GM21717 (cell line): ENCODE results near the gene WDR54.
A peak's percentile ranks its signal among the peaks of the same experiment; 100 is the strongest.
"Not testable (repeated sequence)": the region's sequence is repeated elsewhere in the genome, so short reads cannot be mapped to it uniquely, and the experiment has no call there.

Experiments used
- ATAC-seq: cut with Tn5 transposase; IDR thresholded peaks from one replicate; pipeline ENCODE4 v1.9.1; 2021; ENCODE audit warnings: mild to moderate bottlenecking, moderate library complexity; ENCODE audit not compliant: unreplicated experiment

WDR54 gene

GRCh38 chr2:74450570-74451190 is 29.1 kb downstream of the WDR54 start:
- ATAC-seq, result no peak

GRCh38 chr2:74454654-74455511 is 33.4 kb downstream of the WDR54 start, which contains the start of gene INO80B:
TSS of gene INO80B (plus strand) at chr2:74455087. CDS start at chr2:74455117, 30 bp downstream.
- peak; percentile 35 for ATAC-seq

- no peak for ATAC-seq
Measured at GRCh38 chr2:74457129-74457548, 35.6 kb downstream of the WDR54 start.

GRCh38 chr2:74457549-74458131 is 36.1 kb downstream of the WDR54 start:
- peak; percentile 33 for ATAC-seq

GRCh38 chr2:74458132-74458937 is 36.8 kb downstream of the WDR54 start, which contains the start of gene WBP1:
TSS of gene WBP1 (plus strand) at chr2:74458438. CDS start at chr2:74458603, 165 bp downstream.
- ATAC-seq, result peak; percentile 81

GRCh38 chr2:74458938-74459363 is 37.4 kb downstream of the WDR54 start:
- no peak for ATAC-seq

- ATAC-seq, result not testable (repeated sequence)
Measured at GRCh38 chr2:74459503-74460118, 38.1 kb downstream of the WDR54 start.

GRCh38 chr2:74460187-74460586 is 38.7 kb downstream of the WDR54 start:
- ATAC-seq, result not testable (repeated sequence)

GRCh38 chr2:74461187-74462053 is 39.9 kb downstream of the WDR54 start:
- no peak for ATAC-seq

- no peak for ATAC-seq
Measured at GRCh38 chr2:74462054-74462785, 40.7 kb downstream of the WDR54 start.

GRCh38 chr2:74462786-74463105 is 41.2 kb downstream of the WDR54 start:
- ATAC-seq, result no peak

- no peak for ATAC-seq
Measured at GRCh38 chr2:74464406-74464805, 42.9 kb downstream of the WDR54 start.

GRCh38 chr2:74470742-74471141 is 49.2 kb downstream of the WDR54 start:
- not testable (repeated sequence) for ATAC-seq

- no peak for ATAC-seq
Measured at GRCh38 chr2:74471332-74472065, 50.0 kb downstream of the WDR54 start.

- ATAC-seq, result peak; percentile 78
Measured at GRCh38 chr2:74472086-74472944, 50.8 kb downstream of the WDR54 start, which contains the start of gene MRPL53. TSS of gene MRPL53 (minus strand) at chr2:74472680. CDS start at chr2:74472660, 20 bp downstream.

- ATAC-seq, result no peak
Measured at GRCh38 chr2:74472945-74473258, 51.4 kb downstream of the WDR54 start.

- ATAC-seq, result no peak
Measured at GRCh38 chr2:74474481-74474880, 53.0 kb downstream of the WDR54 start.
